ENCODE data around the gene GRM8.

- TF ChIP-seq CTCF (IDR thresholded peaks at IDR 0.05) (no peak), POLR2A (IDR thresholded peaks at IDR 0.05) (no peak)
Measured at GRCh38 chr7:127251036-127251464, 1.7 kb downstream of the GRM8 start.
